Mesothelial cell of epicardium (in vitro differentiated cells): ENCODE results near the gene BZW2. TPM values are rescaled to one million over a fixed set of nuclear protein-coding genes. Genes with fewer than 3 reads are reported as not detected.

Experiments used
- DNase-seq, 2 experiments: peaks; one replicate each; pipeline ENCODE4 v3.0.0; 2021; ENCODE audit warnings: low spot score in 2 of 2; ENCODE audit not compliant: unreplicated experiment in 2 of 2
- H3K27ac Mint-ChIP-seq: 2 replicates; pipeline ENCODE4 v1.8.0; 2021; ENCODE audit warnings: mixed read lengths
- H3K27me3 Mint-ChIP-seq: 2 replicates; pipeline ENCODE4 v1.8.0; 2021; ENCODE audit warnings: low read depth, mixed read lengths
- H3K36me3 Mint-ChIP-seq: 2 replicates; pipeline ENCODE4 v1.8.0; 2021; ENCODE audit warnings: mixed read lengths
- H3K4me1 Mint-ChIP-seq: 2 replicates; pipeline ENCODE4 v1.8.0; 2021; ENCODE audit warnings: mixed read lengths
- H3K4me3 Mint-ChIP-seq: 2 replicates; pipeline ENCODE4 v1.8.0; 2021; ENCODE audit warnings: mild to moderate bottlenecking, moderate library complexity, mixed read lengths
- H3K9me3 Mint-ChIP-seq: 2 replicates; pipeline ENCODE4 v1.8.0; 2021; ENCODE audit warnings: mixed read lengths
- CTCF ChIP-seq: fragments of 200-600 bp; sonication (generic); IDR thresholded peaks from one replicate; pipeline ENCODE4 v1.5.0; 2021; ENCODE audit warnings: antibody characterized with exemption; ENCODE audit not compliant: unreplicated experiment
- total RNA-seq: library from RNA; stranded (reverse); gene quantifications from 3 replicates; pipeline ENCODE4 v1.2.1, GENCODE V29; 2021

The BZW2 gene
- total RNA-seq, 1 donor from 2014 or later: 73.9 TPM

- H3K4me3 Mint-ChIP-seq: no peak overlapping the region
- peak overlapping the region; percentile 68 for H3K27ac Mint-ChIP-seq
- no peaks in the 10 kb centered on the region for H3K9me3 Mint-ChIP-seq
- DNase-seq: no peak
- TF ChIP-seq CTCF: no peak
- H3K36me3 Mint-ChIP-seq: no peaks in the 10 kb centered on the region
- peaks cover 29% of the 10 kb centered on the region for H3K4me1 Mint-ChIP-seq
- H3K27me3 Mint-ChIP-seq: peaks cover 2% of the 10 kb centered on the region
Observed at GRCh38 chr7:16739863-16740622, 94.1 kb downstream of the BZW2 start.

- no peaks in the 10 kb centered on the region for H3K9me3 Mint-ChIP-seq
- H3K36me3 Mint-ChIP-seq: no peaks in the 10 kb centered on the region
- peaks cover 2% of the 10 kb centered on the region for H3K27me3 Mint-ChIP-seq
- peaks cover 31% of the 10 kb centered on the region for H3K4me1 Mint-ChIP-seq
- peak overlapping the region; percentile 68 for H3K27ac Mint-ChIP-seq
- no peak for DNase-seq
- no peak for TF ChIP-seq CTCF
- H3K4me3 Mint-ChIP-seq: no peak overlapping the region
Observed at GRCh38 chr7:16740623-16740953, 94.6 kb downstream of the BZW2 start.

GRCh38 chr7:16740996-16741395 is 95.0 kb downstream of the BZW2 start:
- peaks cover 2% of the 10 kb centered on the region for H3K27me3 Mint-ChIP-seq
- TF ChIP-seq CTCF: no peak
- no peak for DNase-seq
- H3K27ac Mint-ChIP-seq: no peak overlapping the region
- no peaks in the 10 kb centered on the region for H3K9me3 Mint-ChIP-seq
- peaks cover 32% of the 10 kb centered on the region for H3K4me1 Mint-ChIP-seq
- no peak overlapping the region for H3K4me3 Mint-ChIP-seq
- H3K36me3 Mint-ChIP-seq: no peaks in the 10 kb centered on the region

- no peak overlapping the region for H3K27ac Mint-ChIP-seq
- no peak for DNase-seq
- no peak overlapping the region for H3K4me3 Mint-ChIP-seq
- H3K36me3 Mint-ChIP-seq: no peaks in the 10 kb centered on the region
- H3K9me3 Mint-ChIP-seq: no peaks in the 10 kb centered on the region
- TF ChIP-seq CTCF: no peak
- peaks cover 32% of the 10 kb centered on the region for H3K4me1 Mint-ChIP-seq
- peaks cover 2% of the 10 kb centered on the region for H3K27me3 Mint-ChIP-seq
Observed at GRCh38 chr7:16741676-16742075, 95.7 kb downstream of the BZW2 start.

GRCh38 chr7:16742547-16742946 is 96.6 kb downstream of the BZW2 start:
- no peak overlapping the region for H3K4me3 Mint-ChIP-seq
- no peak for TF ChIP-seq CTCF
- peaks cover 2% of the 10 kb centered on the region for H3K27me3 Mint-ChIP-seq
- H3K4me1 Mint-ChIP-seq: peaks cover 34% of the 10 kb centered on the region
- DNase-seq: no peak
- H3K9me3 Mint-ChIP-seq: no peaks in the 10 kb centered on the region
- H3K36me3 Mint-ChIP-seq: no peaks in the 10 kb centered on the region
- H3K27ac Mint-ChIP-seq: no peak overlapping the region
